DMS 273 (cell line): ENCODE results near the gene TMEM198.

ENCODE experiments used
- DNase-seq: peaks from one replicate; lab custom pipeline; 2025; ENCODE audit not compliant: unreplicated experiment; lab: John Stamatoyannopoulos, UW

Gene TMEM198

GRCh38 chr2:219542931-219543595, 765 bp upstream of the TMEM198 start:
- peak; percentile 82 for DNase-seq

GRCh38 chr2:219544567-219544966, 739 bp downstream of the TMEM198 start:
- DNase-seq: no peak

GRCh38 chr2:219545295-219545942, 1.6 kb downstream of the TMEM198 start:
- no peak for DNase-seq

GRCh38 chr2:219545943-219546352, 2.1 kb downstream of the TMEM198 start:
- no peak for DNase-seq

- DNase-seq: no peak
Observed at GRCh38 chr2:219547621-219548020, 3.8 kb downstream of the TMEM198 start.

- no peak for DNase-seq
Observed at GRCh38 chr2:219548990-219549389, 5.2 kb downstream of the TMEM198 start.

GRCh38 chr2:219549619-219550018, 5.8 kb downstream of the TMEM198 start:
- no peak for DNase-seq

- peak; percentile 41 for DNase-seq
Observed at GRCh38 chr2:219551441-219552381, 7.9 kb downstream of the TMEM198 start.

GRCh38 chr2:219552382-219553167, 8.7 kb downstream of the TMEM198 start:
- peak; percentile 94 for DNase-seq

- no peak for DNase-seq
Observed at GRCh38 chr2:219553168-219553417, 9.3 kb downstream of the TMEM198 start.

GRCh38 chr2:219553463-219553963, 9.7 kb downstream of the TMEM198 start:
- DNase-seq: no peak

GRCh38 chr2:219554350-219554749, 10.5 kb downstream of the TMEM198 start:
- no peak for DNase-seq

- DNase-seq: no peak
Observed at GRCh38 chr2:219555956-219556355, 12.1 kb downstream of the TMEM198 start.

- DNase-seq: no peak
Observed at GRCh38 chr2:219556413-219556812, 12.6 kb downstream of the TMEM198 start.

GRCh38 chr2:219557320-219557719, 13.5 kb downstream of the TMEM198 start:
- no peak for DNase-seq

GRCh38 chr2:219557791-219558785, 14.3 kb downstream of the TMEM198 start:
- DNase-seq: no peak

GRCh38 chr2:219559156-219559915, 15.5 kb downstream of the TMEM198 start:
- DNase-seq: no peak

- peak; percentile 42 for DNase-seq
Observed at GRCh38 chr2:219560037-219560892, 16.4 kb downstream of the TMEM198 start.
